Midbrain (tissue), 1 donor: ENCODE data around the gene RNF31.
A peak's percentile ranks its signal among the peaks of the same experiment; 100 is the strongest.

Experiments
- DNase-seq: peaks from one replicate; lab custom pipeline; 2025; lab: John Stamatoyannopoulos, UW

The RNF31 gene

GRCh38 chr14:24182110-24182882, 35.0 kb downstream of the RNF31 start:
- DNase-seq, result no peak

GRCh38 chr14:24183014-24183481, 35.8 kb downstream of the RNF31 start:
- DNase-seq, result no peak

DNA sequence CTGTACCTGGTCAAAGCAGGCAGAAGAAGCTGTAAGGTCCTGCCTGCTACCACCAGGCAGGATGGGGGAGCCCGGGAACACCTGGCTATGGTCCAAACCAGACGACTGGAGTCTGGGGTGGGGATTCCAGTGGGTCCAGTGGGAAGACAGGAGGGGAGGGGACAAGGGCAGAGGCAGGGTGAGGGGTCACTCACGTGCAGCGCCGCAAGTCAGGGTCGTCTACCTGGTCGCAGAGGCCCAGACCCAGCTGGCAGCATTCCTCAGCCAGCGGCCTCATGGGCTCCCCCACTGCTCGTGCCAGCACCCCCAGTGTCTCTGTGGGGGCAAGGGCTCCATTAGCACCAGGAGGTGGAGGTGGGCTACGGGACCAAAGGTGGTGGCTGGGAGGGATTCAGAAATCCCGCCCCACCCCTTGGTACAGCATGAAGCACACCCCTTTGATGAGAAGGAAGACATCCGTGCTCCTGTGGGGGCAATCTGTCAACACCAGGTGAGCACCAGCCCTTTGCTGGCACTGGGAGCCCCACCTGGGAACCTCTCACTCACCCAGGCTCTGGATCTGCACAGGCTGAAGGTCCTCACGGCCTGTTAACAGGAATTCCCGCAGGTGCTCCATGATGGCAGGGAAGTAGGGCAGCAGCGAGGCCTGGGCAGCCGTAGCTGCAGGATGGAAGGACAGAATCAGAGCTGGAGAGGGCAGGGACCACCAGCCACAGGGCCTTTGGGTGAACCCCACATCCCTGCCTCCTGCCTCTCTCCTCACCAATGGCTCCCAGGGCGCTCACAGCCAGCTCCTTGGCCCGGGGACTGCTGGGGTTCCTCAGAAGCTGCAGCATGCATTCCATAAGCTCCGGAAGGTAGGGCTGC, 37.0 kb downstream of the RNF31 start:
- DNase-seq, result no peak

DNA sequence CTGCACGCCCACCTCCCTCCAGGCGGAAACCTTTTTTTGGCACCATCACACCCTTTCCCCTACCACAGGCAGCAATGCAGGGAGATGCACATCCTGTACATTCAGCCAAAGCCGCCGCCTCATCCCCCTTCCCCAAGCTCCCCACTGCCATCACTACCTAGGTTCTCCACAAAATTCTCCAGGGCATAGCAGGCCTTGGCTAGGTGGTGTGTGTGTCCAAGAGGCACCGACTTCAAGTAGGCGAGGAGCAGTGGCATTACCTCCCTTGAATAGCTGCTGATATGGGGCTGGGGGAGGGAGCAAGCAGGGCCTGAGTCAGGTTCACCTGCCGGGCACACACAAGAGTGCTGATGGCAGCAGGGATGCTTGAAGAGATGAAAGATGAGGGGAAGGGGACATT, 37.7 kb downstream of the RNF31 start:
- DNase-seq, result no peak

DNA sequence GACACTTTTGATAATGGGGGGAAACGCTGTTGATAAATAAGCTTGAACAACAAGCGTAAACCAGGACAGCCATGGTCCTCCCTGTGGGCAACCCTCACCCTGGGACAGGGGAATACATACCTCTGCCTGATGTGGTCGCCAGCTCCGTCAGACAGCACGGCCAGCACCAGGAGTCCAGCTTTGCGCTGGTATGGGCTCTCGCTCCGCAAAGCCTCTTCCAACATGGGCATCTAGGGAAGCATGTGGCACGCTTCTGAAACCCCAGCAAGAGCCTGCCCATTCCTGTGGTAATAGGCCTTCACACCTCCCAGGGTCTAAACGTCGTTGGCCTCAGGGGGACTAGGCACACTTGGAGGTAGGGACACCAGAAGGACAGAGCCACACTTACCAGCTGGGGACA, 38.4 kb downstream of the RNF31 start:
- DNase-seq, result no peak

DNA sequence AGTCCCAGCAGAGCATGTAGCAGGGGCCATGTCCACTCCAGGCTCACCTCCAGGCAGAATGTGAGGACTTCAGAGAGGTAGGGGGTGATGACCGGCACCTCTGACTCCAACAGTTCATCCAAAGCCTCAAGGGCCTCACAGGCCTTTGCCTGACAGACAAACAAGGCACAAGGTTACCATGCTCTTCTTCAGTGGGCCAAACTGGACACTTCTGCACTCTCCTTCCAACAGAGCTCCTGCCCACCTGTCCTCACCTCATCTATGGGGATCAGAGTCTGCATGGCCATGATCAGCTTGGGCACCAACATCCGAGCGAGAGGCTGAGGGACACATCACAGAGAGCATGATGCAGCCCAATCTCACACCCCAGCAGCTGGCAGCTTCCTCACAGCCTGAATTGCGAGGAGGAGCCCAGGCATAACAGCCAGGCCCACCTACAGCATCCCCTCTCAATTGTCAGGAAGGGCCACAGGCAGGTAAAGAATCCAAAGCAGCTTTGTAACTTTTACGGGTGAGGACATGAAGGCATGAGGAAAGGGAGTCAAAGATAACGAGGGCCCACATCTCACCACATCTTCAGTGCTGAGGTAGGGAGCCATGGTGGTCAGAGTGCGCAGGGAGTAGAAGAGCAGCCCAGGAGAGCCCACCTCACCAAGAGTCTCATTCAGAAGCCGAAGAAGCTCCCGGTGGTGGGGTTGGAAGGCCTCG, 39.7 kb downstream of the RNF31 start:
- DNase-seq, result no peak

- no peak for DNase-seq
These were observed 40.2 kb downstream of the RNF31 start for GRCh38 chr14:24187539-24187915.

DNA sequence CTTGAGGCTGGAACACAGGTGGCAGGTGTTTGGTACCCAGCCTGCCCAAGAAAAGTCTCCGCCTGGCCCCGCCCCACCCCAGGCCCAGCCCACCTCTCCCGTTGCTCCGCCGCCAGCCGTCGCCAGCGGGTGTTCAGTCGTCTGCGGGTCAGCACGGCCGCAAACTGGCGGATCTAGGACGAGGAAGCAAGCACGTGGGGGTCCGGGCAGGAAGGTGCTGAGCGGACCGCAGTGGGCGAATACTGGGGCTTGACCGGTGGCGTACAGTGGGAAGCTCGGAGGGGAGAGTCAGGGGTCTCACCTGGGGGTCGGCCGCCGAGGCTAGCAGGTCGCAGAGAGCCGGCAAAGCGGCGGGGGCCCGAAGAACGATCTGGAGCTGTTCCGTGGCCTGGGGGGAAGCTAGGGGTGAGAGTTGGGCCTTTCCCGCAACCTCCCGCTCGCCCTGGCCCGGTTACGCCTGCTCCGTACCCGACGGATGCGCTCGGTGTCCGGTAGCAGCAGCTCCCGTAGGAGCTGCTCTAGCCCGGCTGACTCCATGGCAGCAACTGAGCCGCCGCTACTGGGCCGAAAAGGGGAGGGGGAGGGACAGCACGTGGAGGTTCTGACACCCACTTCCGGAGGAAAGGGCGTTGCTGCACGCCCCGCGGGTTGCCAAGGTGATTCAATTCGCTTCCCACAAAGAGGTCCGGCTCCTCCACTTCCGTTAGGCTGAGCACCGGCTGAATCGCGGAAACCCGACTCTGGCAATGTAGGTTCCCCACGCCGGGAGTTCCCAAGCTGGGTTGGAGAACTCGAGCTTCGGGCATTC, 41.2 kb downstream of the RNF31 start, which contains the start of gene IPO4:
Gene IPO4, minus strand, starts transcription at position 566 of the 808 bp plus-strand sequence. Its CDS starts 29 bp downstream, at position 537.
- peak; percentile 98 for DNase-seq

DNA sequence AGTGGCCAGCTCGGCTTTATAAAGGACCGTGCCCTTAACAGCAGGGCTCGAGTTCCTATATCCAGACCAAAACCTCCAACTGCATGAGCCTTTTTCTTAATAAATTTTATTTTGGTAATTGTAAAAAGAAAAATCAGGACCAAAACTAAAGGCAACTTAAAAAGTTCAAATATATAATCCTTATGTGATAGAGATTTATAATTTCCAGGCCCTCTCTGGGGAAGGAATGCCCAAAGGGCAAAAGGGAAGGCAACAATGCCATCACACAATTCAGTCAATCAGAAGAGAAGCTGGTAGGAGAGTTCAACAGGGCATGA, 41.7 kb downstream of the RNF31 start:
- no peak for DNase-seq

DNA sequence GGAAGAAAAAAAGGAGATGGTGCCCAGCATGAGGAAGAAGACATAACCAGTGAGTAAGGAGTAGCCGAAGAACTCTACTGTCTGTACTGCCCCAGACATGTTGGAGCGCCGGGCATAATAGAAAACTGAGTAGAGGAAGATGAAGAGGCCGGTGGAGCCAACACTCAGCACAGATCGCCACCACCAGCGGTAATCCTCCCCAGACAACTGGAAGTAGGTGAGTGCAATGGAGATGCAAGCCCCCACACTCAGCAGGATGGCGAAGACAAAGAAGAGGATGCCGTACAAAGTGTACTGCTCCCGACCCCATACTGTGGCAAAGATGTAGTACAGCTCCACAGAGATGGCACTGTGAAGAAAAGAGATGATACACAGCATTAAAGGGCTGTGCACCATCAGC, 42.2 kb downstream of the RNF31 start:
- no peak for DNase-seq

GRCh38 chr14:24190416-24190815, 43.1 kb downstream of the RNF31 start:
- no peak for DNase-seq

DNA sequence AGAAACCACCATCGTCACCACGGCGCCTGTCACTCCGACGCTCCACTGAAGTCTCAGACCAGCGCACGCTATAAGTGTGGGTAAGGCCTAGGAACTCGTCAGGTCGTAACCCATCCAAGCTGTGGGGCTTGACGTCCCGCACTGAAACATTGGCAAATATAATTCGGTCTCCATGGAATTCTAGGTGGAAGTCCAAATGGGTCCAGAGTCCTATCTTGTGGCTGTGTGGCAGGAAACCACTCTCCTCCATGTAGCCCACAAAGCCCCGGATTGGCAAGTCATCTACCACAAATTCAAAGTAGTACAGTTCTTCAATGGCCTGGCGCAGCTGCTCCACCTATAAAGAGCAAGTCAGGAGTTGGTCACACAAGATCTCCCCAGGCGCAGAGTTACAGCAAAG, 45.6 kb downstream of the RNF31 start:
- no peak for DNase-seq

GRCh38 chr14:24194186-24194872, 47.0 kb downstream of the RNF31 start:
- DNase-seq, result no peak

DNA sequence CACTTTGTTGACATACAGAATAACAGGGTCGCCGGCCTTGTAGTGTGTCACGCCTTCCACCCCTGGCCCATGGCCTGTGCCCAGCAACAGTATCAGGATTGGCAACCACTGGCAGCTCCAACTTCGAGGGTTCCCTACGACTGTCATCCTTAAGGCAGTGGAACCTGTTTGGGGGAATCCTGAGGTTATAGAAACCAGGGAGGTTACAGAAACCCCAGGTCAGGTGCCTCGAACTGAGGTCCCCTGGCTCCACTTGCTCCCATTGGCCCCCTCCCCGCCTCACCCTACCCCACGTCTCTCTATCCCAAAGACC, 47.5 kb downstream of the RNF31 start:
- DNase-seq, result no peak

DNA sequence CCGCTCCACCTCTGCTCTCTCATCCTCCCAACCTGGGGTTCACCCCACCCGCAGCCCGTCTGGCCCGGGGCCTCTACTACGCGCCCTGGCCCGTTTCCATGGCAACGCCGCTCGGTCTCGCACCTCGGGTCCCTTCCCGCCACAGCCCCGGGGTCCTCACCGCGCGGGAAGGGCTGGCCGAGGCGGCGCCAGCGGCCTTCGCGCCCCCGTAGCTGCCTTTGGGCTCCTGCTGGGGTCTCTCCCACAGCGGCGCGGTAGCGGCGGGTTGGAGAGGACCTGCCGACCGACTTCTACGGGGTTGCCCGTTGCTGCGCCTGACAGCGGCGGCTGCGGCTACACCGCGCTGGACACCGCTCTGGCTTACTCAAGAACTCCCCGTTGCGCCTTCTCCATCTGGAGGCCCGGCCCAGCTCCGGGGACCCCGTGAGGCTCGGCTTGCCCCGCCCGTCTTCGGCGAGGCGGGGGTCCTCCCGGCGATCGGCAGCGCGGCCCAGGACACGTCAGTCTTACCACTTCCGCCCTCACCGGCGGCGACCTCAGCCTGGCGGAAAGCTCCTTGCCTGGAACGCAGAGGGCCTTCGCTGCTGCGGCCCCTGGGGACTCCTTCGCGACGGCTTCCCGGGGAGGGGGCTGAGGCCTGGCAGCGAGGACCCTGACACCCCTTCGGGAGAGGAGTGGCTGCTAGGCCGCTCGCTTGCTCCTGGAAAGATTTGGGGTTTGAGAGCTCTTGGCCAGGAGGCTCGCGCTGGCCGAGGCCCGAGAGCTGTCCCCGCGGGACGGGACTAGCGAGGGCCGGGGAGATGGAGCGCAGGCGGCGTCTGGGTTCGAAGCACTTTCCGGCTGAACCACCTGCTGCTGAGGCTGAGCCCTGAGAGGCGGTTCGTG, 48.1 kb downstream of the RNF31 start, which contains the start of gene TM9SF1:
Gene TM9SF1, minus strand, starts transcription at position 256 of the 885 bp plus-strand sequence. CDS start 422 bp downstream, outside the sequence.
- peak; percentile 83 for DNase-seq

DNA sequence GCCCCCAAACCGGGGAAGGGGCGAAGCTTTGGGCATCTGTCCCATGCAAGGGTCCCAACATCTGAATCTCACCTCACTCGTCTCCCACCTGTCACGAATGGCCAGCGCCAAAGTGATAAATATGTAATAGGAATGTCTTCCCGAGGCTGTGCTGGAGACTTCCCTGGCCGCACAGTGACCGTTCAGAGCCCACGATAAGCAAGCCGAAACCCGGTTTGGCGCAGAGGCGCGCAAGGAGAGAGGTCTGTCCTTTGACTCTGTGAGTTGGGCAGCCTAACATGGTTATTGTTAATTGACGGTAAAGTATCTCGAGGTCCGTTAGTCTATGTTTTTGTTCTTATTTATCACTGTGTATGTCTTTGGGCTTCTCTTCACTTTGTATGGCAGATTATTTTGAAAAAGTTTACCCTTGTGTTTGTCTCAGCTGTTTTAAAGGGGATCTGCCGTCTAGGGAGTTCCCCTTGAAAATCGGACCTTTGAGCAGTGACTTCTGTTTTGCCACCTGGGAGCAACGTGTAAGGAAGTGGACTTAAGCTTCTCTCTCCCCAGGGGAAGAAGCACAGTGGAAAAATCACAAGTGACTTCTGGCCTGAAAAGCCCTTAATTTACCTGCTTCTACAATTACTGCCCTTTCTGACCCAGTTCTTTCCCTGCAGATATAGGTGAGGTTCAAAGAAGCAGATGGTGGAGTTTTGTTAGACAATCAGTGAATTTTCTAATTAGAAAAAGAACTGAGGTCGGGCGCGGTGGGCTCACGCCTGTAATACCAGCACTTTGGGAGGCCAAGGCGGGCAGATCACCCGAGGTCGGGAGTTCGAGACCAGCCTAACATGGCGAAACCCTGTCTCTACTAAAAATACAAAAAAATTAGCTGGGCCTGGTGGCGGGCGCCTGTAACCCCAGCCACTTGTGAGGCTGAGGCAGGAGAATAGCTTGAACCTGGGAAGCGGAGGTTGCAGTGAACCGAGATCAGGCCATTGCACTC, 49.1 kb downstream of the RNF31 start:
- DNase-seq, result no peak

GRCh38 chr14:24197056-24197450, 49.8 kb downstream of the RNF31 start:
- no peak for DNase-seq

GRCh38 chr14:24198814-24199524, 51.7 kb downstream of the RNF31 start:
- no peak for DNase-seq
